Small intestine (tissue), 7 donors: Measurements from ENCODE around the gene SNRNP200. TPM values are rescaled to one million over a fixed set of nuclear protein-coding genes. Genes with fewer than 3 reads are reported as not detected.
"Not testable (repeated sequence)": the region's sequence is repeated elsewhere in the genome, so short reads cannot be mapped to it uniquely, and the experiment has no call there.

Experiments
- DNase-seq, 2 donors: peaks; one replicate each; pipeline versions ENCODE4 v3.0.0 to v3.0.0-alpha.2; 2013
- FAIRE-seq: peaks from 2 replicates; lab custom pipeline; 2012; peaks lifted over from hg19 to GRCh38; lab: Jason Lieb, UNC
- H3K27ac ChIP-seq, 3 donors: one replicate each; pipeline ENCODE4 v1.5.1; 2013; ENCODE audit warnings: low read length in 2 of 3, mild to moderate bottlenecking in 2 of 3, control low read depth in 1 of 3, inconsistent platforms in 1 of 3, low read depth in 1 of 3, moderate library complexity in 1 of 3
- H3K27me3 ChIP-seq, 3 donors: one replicate each; pipeline ENCODE4 v1.6.1; 2013; ENCODE audit warnings: low read length in 3 of 3, inconsistent platforms in 1 of 3; ENCODE audit not compliant: control insufficient read depth in 3 of 3, insufficient read depth in 3 of 3
- H3K36me3 ChIP-seq, 3 donors: one replicate each; pipeline ENCODE4 v1.6.1; 2013; ENCODE audit warnings: low read length in 3 of 3, inconsistent platforms in 1 of 3, low read depth in 1 of 3, mild to moderate bottlenecking in 1 of 3, moderate library complexity in 1 of 3; ENCODE audit not compliant: control insufficient read depth in 3 of 3, insufficient read depth in 2 of 3
- H3K4me1 ChIP-seq, 3 donors: one replicate each; pipeline ENCODE4 v1.6.1; 2013; ENCODE audit warnings: low read length in 2 of 3, inconsistent platforms in 1 of 3, low read depth in 1 of 3, mild to moderate bottlenecking in 1 of 3, moderate library complexity in 1 of 3; ENCODE audit not compliant: control insufficient read depth in 3 of 3, insufficient read depth in 2 of 3
- H3K4me3 ChIP-seq, 3 donors: one replicate each; pipeline ENCODE4 v1.5.1; 2013; ENCODE audit warnings: low read length in 3 of 3, control low read depth in 1 of 3, inconsistent platforms in 1 of 3, low read depth in 1 of 3, mild to moderate bottlenecking in 1 of 3, moderate library complexity in 1 of 3
- H3K9me3 ChIP-seq, 2 donors: one replicate each; pipeline ENCODE4 v1.6.1; 2013; ENCODE audit warnings: low read depth in 1 of 2, low read length in 1 of 2; ENCODE audit not compliant: control insufficient read depth in 2 of 2, insufficient read depth in 1 of 2
- WGBS, 3 donors: extraction: QIAGEN DNeasy Blood & Tissue Kit; methylation state at CpG; one replicate each; pipeline ENCODE4 v1.1.7; 2013; 5-methylcytosine and 5-hydroxymethylcytosine counted together
- polyA plus RNA-seq, 4 donors: library from polyadenylated mRNA; stranded (reverse) in 3 of 4; unstranded in 1 of 4; fragments of 200-250 nt in 3 of 4; fragments of 120-200 nt in 1 of 4; gene quantifications; one replicate each; pipeline versions ENCODE4 v1.2.1 to v1.2.3, GENCODE V29; 2013
- donor health status: healthy with polysubstance abuse.
- donor health status: control.
- donor health status: control.
- donor health status: Bipolar disorder and iron deficiency.
- donor health status: healthy.

SNRNP200 gene
- polyA plus RNA-seq, 4 donors: 55.4 to 156 (median 66.9) TPM

GRCh38 chr2:96308248-96308647 lies 2.9 kb upstream of the SNRNP200 start:
- H3K4me3 ChIP-seq: no peak overlapping the region
- WGBS, 3 donors: 76 to 83% (median 80%) methylated on average over 5 of the region's 5 CpGs
- no peaks in the 10 kb centered on the region for H3K27me3 ChIP-seq
- H3K27ac ChIP-seq: no peak overlapping the region
- FAIRE-seq (no peak), DNase-seq (no peak)
- H3K4me1 ChIP-seq: peaks cover 2 to 11% (median 4%) of the 10 kb centered on the region in 3 donors
- no peaks in the 10 kb centered on the region for H3K9me3 ChIP-seq
- peaks cover under 1 to 5% (median 4%) of the 10 kb centered on the region in 3 donors for H3K36me3 ChIP-seq

GRCh38 chr2:96306370-96306769 lies 1.0 kb upstream of the SNRNP200 start:
- H3K4me3 ChIP-seq: peak overlapping the region; percentile 55 to 98 (median 83)
- 83 to 88% (median 86%) methylated on average over 3 of the region's 3 CpGs for WGBS, 3 donors
- FAIRE-seq (no peak), DNase-seq (no peak)
- H3K4me1 ChIP-seq: peaks cover 2 to 11% (median 4%) of the 10 kb centered on the region in 3 donors
- peaks cover 6 to 21% (median 9%) of the 10 kb centered on the region in 3 donors for H3K36me3 ChIP-seq
- peak overlapping the region in 1 of 3 donors; percentile 85 for H3K27ac ChIP-seq
- no peaks in the 10 kb centered on the region for H3K9me3 ChIP-seq
- no peaks in the 10 kb centered on the region for H3K27me3 ChIP-seq

GRCh38 chr2:96305979-96306308 lies 598 bp upstream of the SNRNP200 start:
- Histone ChIP-seq H3K4me3 (peak overlapping the region; percentile 55 to 98 (median 83)), H3K27ac (peak overlapping the region; percentile 56 to 86 (median 85)), H3K27me3 (no peaks in the 10 kb centered on the region), H3K4me1 (peaks cover 2 to 11% (median 4%) of the 10 kb centered on the region in 3 donors), H3K36me3 (peaks cover 10 to 24% (median 13%) of the 10 kb centered on the region in 3 donors), H3K9me3 (no peaks in the 10 kb centered on the region)
- FAIRE-seq (no peak), DNase-seq (no peak)
- WGBS, 3 donors: 15 to 20% (median 15%) methylated on average over 9 of the region's 9 CpGs

GRCh38 chr2:96304606-96305005 lies 740 bp downstream of the SNRNP200 start:
- H3K9me3 ChIP-seq: no peaks in the 10 kb centered on the region
- DNase-seq (no peak), FAIRE-seq (no peak)
- 58 to 65% (median 62%) methylated on average over 11 of the region's 11 CpGs for WGBS, 3 donors
- peak overlapping the region in 2 of 3 donors; percentile 83 to 98 for H3K4me3 ChIP-seq
- H3K4me1 ChIP-seq: peaks cover 2 to 11% (median 4%) of the 10 kb centered on the region in 3 donors
- no peaks in the 10 kb centered on the region for H3K27me3 ChIP-seq
- H3K36me3 ChIP-seq: peaks cover 12 to 33% (median 18%) of the 10 kb centered on the region in 3 donors
- peak overlapping the region in 1 of 3 donors; percentile 86 for H3K27ac ChIP-seq

DNA sequence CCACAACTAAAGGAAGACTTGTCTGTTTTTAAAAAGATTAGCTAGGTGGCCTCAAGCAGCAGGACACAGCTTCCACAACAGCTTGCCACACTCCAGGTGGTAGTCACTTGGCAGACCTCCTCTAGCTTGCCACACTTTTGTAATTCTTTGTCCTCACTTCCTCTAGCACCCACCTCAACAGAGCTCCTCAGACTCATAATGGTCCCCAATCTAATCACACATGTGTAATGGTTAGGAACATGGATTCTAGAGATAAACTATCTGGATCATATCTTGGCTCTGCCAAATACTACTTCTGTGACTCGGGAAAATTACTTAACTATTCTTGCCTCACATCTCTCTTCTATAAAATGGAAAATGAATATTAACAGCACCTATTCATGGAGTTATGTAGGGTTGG lies 3.5 kb downstream of the SNRNP200 start:
- Histone ChIP-seq H3K4me3 (no peak overlapping the region), H3K36me3 (peaks cover 30 to 51% (median 30%) of the 10 kb centered on the region in 3 donors), H3K27ac (no peak overlapping the region), H3K27me3 (no peaks in the 10 kb centered on the region), H3K9me3 (no peaks in the 10 kb centered on the region), H3K4me1 (peaks cover 2 to 11% (median 4%) of the 10 kb centered on the region in 3 donors)
- no peak for FAIRE-seq
- no peak for DNase-seq
- 69 to 90% (median 77%) methylated on average over 1 of the region's 1 CpG for WGBS, 3 donors

DNA sequence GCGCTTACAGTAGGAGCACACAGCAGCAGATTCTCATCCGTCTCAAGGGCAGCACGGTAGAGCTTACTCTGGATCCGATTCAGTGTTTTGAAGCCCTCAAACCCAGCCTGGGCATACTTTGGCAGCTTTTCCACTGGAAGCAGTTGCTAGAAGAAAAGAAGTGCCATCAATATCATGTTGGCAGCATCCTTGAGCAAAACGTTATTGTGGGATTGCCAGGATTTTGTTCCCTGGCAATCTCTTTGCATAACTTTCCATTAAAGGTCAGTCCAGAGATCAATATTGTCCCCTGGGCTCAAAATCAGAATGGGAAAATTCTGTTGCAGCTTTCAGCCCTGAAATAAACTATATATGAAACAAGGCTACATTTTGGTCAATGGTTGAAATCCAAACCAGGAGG lies 8.4 kb downstream of the SNRNP200 start:
- Histone ChIP-seq H3K4me1 (no peaks in the 10 kb centered on the region), H3K9me3 (no peaks in the 10 kb centered on the region), H3K27me3 (no peaks in the 10 kb centered on the region), H3K27ac (no peak overlapping the region), H3K4me3 (no peak overlapping the region), H3K36me3 (peaks cover 48 to 65% (median 55%) of the 10 kb centered on the region in 3 donors)
- FAIRE-seq (no peak), DNase-seq (no peak)
- WGBS, 3 donors: 86 to 88% (median 86%) methylated on average over 5 of the region's 5 CpGs

DNA sequence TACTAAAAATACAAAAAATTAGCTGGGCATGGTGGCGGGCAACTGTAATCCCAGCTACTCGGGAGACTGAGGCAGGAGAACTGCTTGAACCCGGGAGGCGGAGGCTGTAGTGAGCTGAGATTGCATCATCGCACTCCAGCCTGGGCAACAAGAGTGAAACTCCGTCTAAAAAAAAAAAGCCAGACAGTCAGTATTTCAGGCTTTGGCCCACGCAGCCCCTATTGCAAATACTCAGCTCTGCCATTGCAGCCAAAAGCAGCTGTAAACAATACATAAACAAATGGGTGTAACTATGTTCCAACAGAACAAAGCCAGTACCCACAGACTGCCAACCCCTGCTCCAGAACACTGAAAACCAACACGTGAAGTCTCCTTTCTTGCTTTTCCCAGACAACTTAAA lies 11.1 kb downstream of the SNRNP200 start:
- not testable (repeated sequence) for FAIRE-seq, DNase-seq, H3K27ac ChIP-seq, H3K9me3 ChIP-seq, H3K4me1 ChIP-seq, H3K27me3 ChIP-seq, H3K4me3 ChIP-seq
- peaks cover 53 to 70% (median 68%) of the 10 kb centered on the region in 3 donors for H3K36me3 ChIP-seq
- WGBS, 3 donors: 88 to 95% (median 90%) methylated on average over 8 of the region's 8 CpGs

GRCh38 chr2:96291751-96292150 lies 13.6 kb downstream of the SNRNP200 start:
- no peaks in the 10 kb centered on the region for H3K27me3 ChIP-seq
- no peaks in the 10 kb centered on the region for H3K9me3 ChIP-seq
- FAIRE-seq: no peak
- no peak overlapping the region for H3K4me3 ChIP-seq
- no peak for DNase-seq
- H3K36me3 ChIP-seq: peaks cover 47 to 77% (median 70%) of the 10 kb centered on the region in 3 donors
- no peak overlapping the region for H3K27ac ChIP-seq
- WGBS, 3 donors: 94% methylated on average over 5 of the region's 5 CpGs
- no peaks in the 10 kb centered on the region for H3K4me1 ChIP-seq
